ENCODE results near the gene KCNN3.

The KCNN3 gene

DNA sequence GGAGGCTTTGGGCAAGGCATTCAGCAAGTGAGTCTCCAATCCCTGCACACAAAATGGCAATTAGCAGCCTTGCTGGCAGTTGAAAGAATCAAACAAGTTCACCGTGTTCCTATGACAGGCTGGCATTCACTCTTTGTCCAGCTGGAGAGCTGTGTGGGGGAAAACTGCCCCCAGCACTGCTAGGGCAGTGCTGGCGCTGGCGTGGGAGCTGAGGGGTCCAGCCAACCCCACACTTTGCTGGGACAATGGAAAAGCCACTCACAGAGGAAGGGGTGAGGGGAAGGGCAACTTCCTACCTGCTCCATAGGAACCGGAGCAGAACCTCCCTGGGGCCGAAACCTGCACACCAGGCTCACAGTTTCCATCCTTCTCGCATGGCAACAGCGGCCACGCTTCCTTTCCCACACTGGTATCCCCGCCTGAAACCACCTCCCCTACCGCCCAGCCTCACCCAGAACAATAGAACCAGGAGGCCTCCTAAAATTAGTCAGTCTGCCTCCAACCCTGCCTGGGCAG, 26.7 kb upstream of the KCNN3 start:
- H3K27me3 ChIP-seq (ENCODE audit: insufficient read depth, low read length) = no peaks in the 10 kb centered on the region
- H3K4me3 ChIP-seq (ENCODE audit: low read length) = no peak overlapping the region
- H3K9me3 ChIP-seq (ENCODE audit: insufficient read depth, low read depth, low read length) = no peaks in the 10 kb centered on the region
- no peak overlapping the region for H3K27ac ChIP-seq (ENCODE audit: low read length)
- H3K9ac ChIP-seq (ENCODE audit: low read depth, low read length) = no peak overlapping the region
- no peaks in the 10 kb centered on the region for H3K36me3 ChIP-seq (ENCODE audit: insufficient read depth, low read depth, low read length)
- H3K4me1 ChIP-seq (ENCODE audit: insufficient read depth, low read length) = no peaks in the 10 kb centered on the region

DNA sequence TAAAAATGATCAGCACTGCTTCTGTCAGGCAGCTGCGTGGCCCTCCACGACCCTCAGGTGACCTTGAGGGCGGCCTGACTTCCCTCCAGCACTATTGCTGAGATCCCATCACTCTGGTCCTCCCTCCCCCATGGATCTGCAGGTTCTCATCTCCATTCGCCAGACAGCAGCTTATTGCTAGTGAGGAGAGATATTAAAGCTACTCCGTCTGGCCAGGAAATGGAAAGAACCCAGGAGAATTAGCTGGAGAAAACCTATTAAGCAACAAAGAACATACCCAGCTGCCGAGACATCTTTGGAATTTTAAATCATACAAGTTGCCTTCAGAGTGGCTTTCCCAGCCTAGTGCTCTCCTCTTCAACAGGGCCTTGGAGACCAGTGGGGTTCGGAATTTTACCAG, 25.7 kb upstream of the KCNN3 start:
- Histone ChIP-seq H3K4me3 (ENCODE audit: low read length) (no peak overlapping the region), H3K27ac (ENCODE audit: low read length) (no peak overlapping the region), H3K9ac (ENCODE audit: low read depth, low read length) (no peak overlapping the region), H3K27me3 (ENCODE audit: insufficient read depth, low read length) (no peaks in the 10 kb centered on the region), H3K36me3 (ENCODE audit: insufficient read depth, low read depth, low read length) (no peaks in the 10 kb centered on the region), H3K9me3 (ENCODE audit: insufficient read depth, low read depth, low read length) (no peaks in the 10 kb centered on the region), H3K4me1 (ENCODE audit: insufficient read depth, low read length) (no peaks in the 10 kb centered on the region)

DNA sequence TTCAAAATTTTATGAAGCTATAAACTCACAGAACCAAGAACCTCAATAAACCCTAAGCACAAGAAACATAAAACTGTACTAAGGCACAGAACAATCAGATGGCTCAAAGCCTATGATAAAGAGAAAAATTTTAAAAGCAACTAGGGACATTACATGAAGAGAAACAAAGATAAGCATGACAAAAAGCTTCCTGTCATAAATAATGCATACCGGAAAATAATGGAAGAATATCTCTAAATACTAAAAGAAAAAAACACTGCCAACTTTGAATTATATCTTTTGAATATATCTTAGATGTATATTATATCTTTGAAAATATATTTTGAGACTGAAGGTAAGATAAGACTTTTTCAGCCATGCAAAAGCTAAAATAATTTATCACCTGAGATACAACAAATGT, 21.4 kb upstream of the KCNN3 start:
- Histone ChIP-seq H3K4me3 (ENCODE audit: low read length) (no peak overlapping the region), H3K9me3 (ENCODE audit: insufficient read depth, low read depth, low read length) (no peaks in the 10 kb centered on the region), H3K36me3 (ENCODE audit: insufficient read depth, low read depth, low read length) (no peaks in the 10 kb centered on the region), H3K27ac (ENCODE audit: low read length) (no peak overlapping the region), H3K27me3 (ENCODE audit: insufficient read depth, low read length) (no peaks in the 10 kb centered on the region), H3K9ac (ENCODE audit: low read depth, low read length) (no peak overlapping the region), H3K4me1 (ENCODE audit: insufficient read depth, low read length) (no peaks in the 10 kb centered on the region)

DNA sequence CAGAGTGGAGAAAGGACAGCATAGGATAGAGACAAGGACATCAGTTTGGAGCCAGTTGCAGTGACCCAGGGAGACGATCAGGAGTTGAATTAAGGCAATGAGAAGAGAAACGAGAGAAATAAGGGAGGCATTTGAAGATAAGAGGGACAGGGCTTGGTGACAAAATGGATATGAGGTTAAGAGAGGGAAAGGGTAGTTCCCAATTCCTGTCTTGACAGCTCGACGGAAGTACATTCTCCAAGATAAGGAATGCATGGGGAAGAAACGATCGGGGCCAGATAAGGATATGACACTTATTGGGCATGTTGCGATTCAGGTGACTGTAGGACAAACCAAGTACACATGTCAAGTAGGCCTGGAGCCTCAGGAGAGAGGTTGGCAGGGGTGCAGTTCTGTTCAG, 18.7 kb upstream of the KCNN3 start:
- no peaks in the 10 kb centered on the region for H3K4me1 ChIP-seq (ENCODE audit: insufficient read depth, low read length)
- no peaks in the 10 kb centered on the region for H3K27me3 ChIP-seq (ENCODE audit: insufficient read depth, low read length)
- H3K9ac ChIP-seq (ENCODE audit: low read depth, low read length) = no peak overlapping the region
- H3K4me3 ChIP-seq (ENCODE audit: low read length) = no peak overlapping the region
- no peak overlapping the region for H3K27ac ChIP-seq (ENCODE audit: low read length)
- no peaks in the 10 kb centered on the region for H3K9me3 ChIP-seq (ENCODE audit: insufficient read depth, low read depth, low read length)
- H3K36me3 ChIP-seq (ENCODE audit: insufficient read depth, low read depth, low read length) = no peaks in the 10 kb centered on the region

DNA sequence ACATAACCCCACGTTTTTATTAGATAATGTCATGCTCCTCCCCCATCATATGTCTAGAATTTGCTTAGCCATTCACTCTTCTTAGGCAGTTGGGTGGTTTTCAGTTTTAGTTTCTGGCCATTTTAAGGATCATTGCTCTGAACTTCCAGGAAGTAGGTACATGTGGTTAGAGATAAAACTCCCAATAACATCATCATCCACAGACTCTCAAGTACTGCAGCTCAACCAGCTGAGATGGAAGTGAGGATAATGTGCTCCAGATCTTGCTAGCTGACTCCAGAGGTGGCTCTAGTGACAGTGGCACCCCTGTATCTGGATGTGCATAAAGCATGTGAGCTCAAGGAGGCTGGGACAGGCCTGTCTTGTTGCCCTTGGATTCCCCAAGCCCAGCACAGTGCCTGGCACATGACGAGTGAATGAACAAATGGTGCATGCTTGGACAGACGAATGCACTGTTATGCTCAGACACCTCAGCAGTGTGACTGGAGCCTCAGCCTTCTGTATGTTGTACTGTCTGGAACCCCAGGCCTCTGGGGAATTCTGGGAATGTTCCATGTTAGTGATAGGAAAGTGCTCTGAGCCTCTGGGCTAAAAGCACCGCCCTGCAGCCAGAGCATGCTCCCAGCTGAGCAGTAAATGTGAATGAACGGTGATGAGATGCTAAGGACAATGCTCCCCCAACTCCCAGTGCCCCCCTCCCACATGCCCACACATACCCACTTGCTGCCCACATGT, 16.4 kb upstream of the KCNN3 start:
- Histone ChIP-seq H3K36me3 (ENCODE audit: insufficient read depth, low read depth, low read length) (no peaks in the 10 kb centered on the region), H3K4me1 (ENCODE audit: insufficient read depth, low read length) (no peaks in the 10 kb centered on the region), H3K9me3 (ENCODE audit: insufficient read depth, low read depth, low read length) (no peaks in the 10 kb centered on the region), H3K4me3 (ENCODE audit: low read length) (no peak overlapping the region), H3K27me3 (ENCODE audit: insufficient read depth, low read length) (no peaks in the 10 kb centered on the region), H3K27ac (ENCODE audit: low read length) (no peak overlapping the region), H3K9ac (ENCODE audit: low read depth, low read length) (no peak overlapping the region)

DNA sequence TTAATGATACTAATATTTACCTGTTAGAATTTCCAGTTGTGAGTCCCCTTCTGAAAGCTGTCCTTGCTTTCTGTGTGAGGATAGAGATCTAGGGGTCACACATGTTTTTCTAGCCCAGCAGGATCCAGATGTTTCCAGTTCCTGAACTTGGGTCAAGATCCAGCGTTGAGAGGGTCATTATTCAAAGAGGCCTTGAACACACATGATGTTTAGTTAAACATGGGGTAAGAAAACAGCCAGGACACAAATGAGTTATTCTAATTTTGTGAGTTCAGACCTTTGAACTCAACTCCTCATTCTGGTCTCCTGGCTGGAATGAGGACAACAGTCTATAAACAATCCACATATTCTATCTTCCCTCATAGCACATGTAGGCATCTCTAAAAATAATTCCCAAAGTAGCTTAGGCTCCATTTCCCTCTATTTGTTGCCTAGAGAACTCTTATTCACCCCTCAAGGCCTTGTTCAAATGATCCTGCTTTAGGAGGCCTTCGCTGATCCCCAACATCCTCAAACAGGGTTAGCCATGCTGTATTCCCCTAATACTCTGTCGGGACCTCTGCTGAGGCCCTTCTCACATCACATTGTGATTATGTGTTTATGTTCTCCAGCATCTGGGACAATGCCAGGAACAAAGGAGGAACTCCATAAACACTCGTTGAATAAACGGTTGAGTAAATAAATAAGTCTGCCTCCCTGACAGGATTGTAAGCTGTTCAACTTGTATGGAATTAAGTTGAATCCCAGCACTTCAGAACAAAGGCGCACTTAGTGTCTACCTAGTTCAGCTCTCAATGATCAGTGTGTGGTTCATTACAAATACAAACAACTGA, 15.0 kb upstream of the KCNN3 start:
- Histone ChIP-seq H3K27me3 (ENCODE audit: insufficient read depth, low read length) (no peaks in the 10 kb centered on the region), H3K4me3 (ENCODE audit: low read length) (no peak overlapping the region)

DNA sequence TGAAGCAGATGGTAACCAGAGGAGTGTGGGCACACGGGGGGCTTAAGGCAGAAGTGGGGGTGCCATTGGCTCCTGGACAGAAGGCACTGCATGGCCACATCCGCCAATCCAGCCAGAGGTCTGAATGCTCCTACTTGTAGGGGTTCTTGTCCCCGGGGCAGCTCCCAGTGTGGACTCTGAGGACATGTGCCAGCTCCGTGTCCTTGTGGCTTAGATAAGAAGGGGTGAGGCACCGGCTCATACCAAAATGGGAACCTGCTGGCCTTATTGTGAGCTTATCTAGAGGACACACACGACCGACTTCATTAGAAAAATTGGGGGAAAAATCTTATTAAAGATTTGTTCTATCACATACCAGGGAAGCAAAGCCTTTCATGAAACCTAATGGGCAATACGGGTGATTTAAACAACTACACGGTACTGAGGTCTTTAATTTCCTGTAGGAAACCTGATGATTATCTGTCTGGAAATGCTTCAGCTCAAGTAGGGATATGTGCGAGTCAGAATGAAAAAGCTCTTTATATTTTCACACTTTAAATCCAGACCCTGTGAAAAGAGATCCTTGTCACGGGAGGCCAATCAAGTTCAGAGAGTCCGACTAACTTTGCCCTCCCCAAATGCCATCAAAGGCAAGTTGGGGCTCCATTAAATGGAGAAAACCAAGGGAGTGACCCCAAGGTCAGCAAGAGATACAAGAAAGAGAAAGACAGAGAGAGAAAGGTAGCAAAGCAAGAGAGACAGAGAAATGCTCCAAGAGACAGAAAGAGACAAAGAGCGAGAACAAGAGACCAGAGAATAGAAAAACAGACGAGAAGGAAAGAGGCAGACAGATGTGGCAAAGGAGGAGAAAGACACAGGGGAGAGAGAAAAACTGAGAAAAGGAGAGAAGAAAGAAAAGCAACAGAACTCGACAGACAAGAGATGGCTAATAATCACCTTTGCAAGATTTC, 14.1 kb upstream of the KCNN3 start:
- H3K27me3 ChIP-seq (ENCODE audit: insufficient read depth, low read length) = no peaks in the 10 kb centered on the region
- no peak overlapping the region for H3K4me3 ChIP-seq (ENCODE audit: low read length)
- no peak overlapping the region for H3K27ac ChIP-seq (ENCODE audit: low read length)
- H3K9ac ChIP-seq (ENCODE audit: low read depth, low read length) = no peak overlapping the region
- no peaks in the 10 kb centered on the region for H3K9me3 ChIP-seq (ENCODE audit: insufficient read depth, low read depth, low read length)
- no peaks in the 10 kb centered on the region for H3K36me3 ChIP-seq (ENCODE audit: insufficient read depth, low read depth, low read length)
- no peaks in the 10 kb centered on the region for H3K4me1 ChIP-seq (ENCODE audit: insufficient read depth, low read length)

More for the DNA sequence above, 15.0 kb upstream of the KCNN3 start:
- no peak overlapping the region for H3K27ac ChIP-seq (ENCODE audit: low read length)
- no peak overlapping the region for H3K9ac ChIP-seq (ENCODE audit: low read depth, low read length)
- H3K9me3 ChIP-seq (ENCODE audit: insufficient read depth, low read depth, low read length) = no peaks in the 10 kb centered on the region
- no peaks in the 10 kb centered on the region for H3K4me1 ChIP-seq (ENCODE audit: insufficient read depth, low read length)
- H3K36me3 ChIP-seq (ENCODE audit: insufficient read depth, low read depth, low read length) = no peaks in the 10 kb centered on the region

DNA sequence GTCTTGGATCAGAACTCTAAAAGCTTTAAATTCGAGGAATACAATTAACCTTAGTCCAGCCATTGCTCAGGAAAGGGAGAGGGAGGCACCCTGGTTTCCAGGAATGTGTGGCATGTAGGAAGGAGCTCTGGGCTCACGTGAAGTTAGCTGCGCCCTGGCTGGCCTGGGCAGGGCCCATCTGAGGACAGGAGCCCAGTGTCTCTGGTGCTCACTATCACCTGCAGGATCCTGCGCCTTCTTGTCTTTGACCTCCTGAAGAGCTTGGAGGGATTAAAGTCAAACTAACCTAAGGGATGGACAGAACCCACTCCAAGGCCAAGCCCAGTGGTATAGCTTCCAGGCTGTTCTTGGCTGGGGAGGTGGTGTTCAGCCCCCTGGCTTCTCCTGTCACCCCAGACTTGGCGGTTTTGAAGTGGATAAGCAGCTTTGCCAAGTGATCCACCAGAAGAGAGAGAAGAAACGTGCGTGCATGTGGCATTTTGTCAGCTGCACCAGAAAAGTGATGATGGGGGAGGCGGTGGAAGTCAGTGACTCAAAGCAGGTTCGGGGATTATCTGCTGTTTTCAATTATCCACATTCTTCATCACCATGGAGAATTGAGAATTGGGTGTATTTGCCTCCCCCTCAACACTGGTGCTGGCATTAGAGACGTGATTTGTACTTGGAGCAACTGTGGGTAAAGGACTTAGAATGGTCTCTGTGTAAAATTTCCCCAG, 11.9 kb upstream of the KCNN3 start:
- H3K27me3 ChIP-seq (ENCODE audit: insufficient read depth, low read length) = no peaks in the 10 kb centered on the region

DNA sequence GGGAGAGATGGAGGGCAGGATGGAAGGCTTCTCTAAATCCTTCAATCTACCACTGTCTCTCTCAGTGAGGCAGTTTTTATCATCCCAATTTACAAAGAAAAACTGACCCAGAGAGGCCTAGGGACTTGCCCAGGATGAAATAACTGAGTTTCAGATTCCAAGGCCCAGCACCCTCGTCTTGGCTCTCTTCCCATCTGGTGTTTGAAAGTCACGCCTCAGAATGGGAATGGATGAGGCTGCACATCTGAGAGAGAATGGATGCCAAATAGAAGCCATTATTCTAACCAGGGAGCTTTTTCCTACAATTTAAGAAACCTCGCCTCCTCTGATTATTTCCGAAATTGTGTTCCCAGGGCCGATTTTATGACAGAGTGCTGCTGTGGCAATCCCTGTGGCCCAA, 10.6 kb upstream of the KCNN3 start:
- Histone ChIP-seq H3K4me3 (ENCODE audit: low read length) (no peak overlapping the region), H3K36me3 (ENCODE audit: insufficient read depth, low read depth, low read length) (no peaks in the 10 kb centered on the region), H3K27ac (ENCODE audit: low read length) (no peak overlapping the region), H3K4me1 (ENCODE audit: insufficient read depth, low read length) (no peaks in the 10 kb centered on the region), H3K27me3 (ENCODE audit: insufficient read depth, low read length) (no peaks in the 10 kb centered on the region), H3K9ac (ENCODE audit: low read depth, low read length) (no peak overlapping the region), H3K9me3 (ENCODE audit: insufficient read depth, low read depth, low read length) (no peaks in the 10 kb centered on the region)

More for the DNA sequence above, 11.9 kb upstream of the KCNN3 start:
- no peaks in the 10 kb centered on the region for H3K36me3 ChIP-seq (ENCODE audit: insufficient read depth, low read depth, low read length)
- H3K9me3 ChIP-seq (ENCODE audit: insufficient read depth, low read depth, low read length) = no peaks in the 10 kb centered on the region
- H3K4me1 ChIP-seq (ENCODE audit: insufficient read depth, low read length) = no peaks in the 10 kb centered on the region
- no peak overlapping the region for H3K9ac ChIP-seq (ENCODE audit: low read depth, low read length)
- no peak overlapping the region for H3K27ac ChIP-seq (ENCODE audit: low read length)
- H3K4me3 ChIP-seq (ENCODE audit: low read length) = no peak overlapping the region

DNA sequence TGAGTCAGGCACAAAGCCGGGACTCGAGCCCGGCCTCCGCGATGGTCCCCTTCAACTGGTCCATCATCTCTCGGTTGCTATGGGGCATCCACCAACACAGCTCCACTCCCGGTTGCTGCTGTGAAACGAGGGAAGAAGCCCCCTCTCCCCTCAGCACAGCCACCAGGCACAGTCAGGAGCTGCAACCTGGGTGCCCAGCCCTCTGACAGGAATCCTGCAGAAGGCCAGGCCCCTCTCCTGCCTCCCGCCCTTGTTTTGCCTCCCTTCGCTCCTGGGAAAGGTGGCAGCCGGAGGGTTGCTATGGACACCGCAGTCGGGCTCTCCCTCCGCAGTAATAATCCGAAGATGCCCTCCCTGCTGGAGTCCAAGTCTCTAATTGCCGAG, 8.9 kb upstream of the KCNN3 start:
- Histone ChIP-seq H3K9me3 (ENCODE audit: insufficient read depth, low read depth, low read length) (no peaks in the 10 kb centered on the region), H3K4me1 (ENCODE audit: insufficient read depth, low read length) (no peaks in the 10 kb centered on the region), H3K9ac (ENCODE audit: low read depth, low read length) (no peak overlapping the region), H3K36me3 (ENCODE audit: insufficient read depth, low read depth, low read length) (no peaks in the 10 kb centered on the region), H3K27me3 (ENCODE audit: insufficient read depth, low read length) (no peaks in the 10 kb centered on the region), H3K4me3 (ENCODE audit: low read length) (no peak overlapping the region), H3K27ac (ENCODE audit: low read length) (no peak overlapping the region)
